H9 (cell line): ENCODE data around the gene SENP2. TPM values are rescaled to one million over a fixed set of nuclear protein-coding genes. Genes with fewer than 3 reads are reported as not detected.
A peak's percentile ranks its signal among the peaks of the same experiment; 100 is the strongest.

Experiments used
- DNase-seq: peaks from one replicate; pipeline ENCODE4 v3.0.0-alpha.2; 2017
- H2AFZ ChIP-seq: one replicate; pipeline ENCODE4 v1.6.1; 2013; ENCODE audit warnings: mild to moderate bottlenecking, low read length, control low read depth, moderate library complexity
- H2AK5ac ChIP-seq: 2 replicates; pipeline ENCODE4 v1.6.1; 2013; ENCODE audit warnings: low read length, control low read depth, mixed read lengths; ENCODE audit not compliant: insufficient read length
- H2BK120ac ChIP-seq: one replicate; pipeline ENCODE4 v1.6.1; 2013; ENCODE audit warnings: low read depth, mild to moderate bottlenecking, low read length, control low read depth, inconsistent platforms; ENCODE audit not compliant: poor library complexity, severe bottlenecking
- H2BK12ac ChIP-seq: 2 replicates; pipeline ENCODE4 v1.6.1; 2013; ENCODE audit warnings: low read length, control low read depth, mixed read lengths, low read depth; ENCODE audit not compliant: insufficient read length
- H2BK15ac ChIP-seq: 2 replicates; pipeline ENCODE4 v1.6.1; 2013; ENCODE audit warnings: low read depth, low read length, control low read depth
- H2BK20ac ChIP-seq: one replicate; pipeline ENCODE4 v1.6.1; 2013; ENCODE audit warnings: low read depth, mild to moderate bottlenecking, low read length, control low read depth, inconsistent platforms; ENCODE audit not compliant: poor library complexity, severe bottlenecking
- H2BK5ac ChIP-seq: 2 replicates; pipeline ENCODE4 v1.6.1; 2013; ENCODE audit warnings: low read length, control low read depth, mixed read lengths; ENCODE audit not compliant: insufficient read length
- H3K14ac ChIP-seq: 2 replicates; pipeline ENCODE4 v1.6.1; 2013; ENCODE audit warnings: low read length, control low read depth; ENCODE audit not compliant: insufficient read depth
- H3K18ac ChIP-seq: 2 replicates; pipeline ENCODE4 v1.6.1; 2013; ENCODE audit warnings: low read depth, mild to moderate bottlenecking, mixed read lengths, low read length, control low read depth; ENCODE audit not compliant: insufficient read length
- H3K23ac ChIP-seq: 2 replicates; pipeline ENCODE4 v1.6.1; 2013; ENCODE audit warnings: low read length, control low read depth, mixed read lengths, low read depth; ENCODE audit not compliant: insufficient read length
- H3K23me2 ChIP-seq: 2 replicates; pipeline ENCODE4 v1.6.1; 2013; ENCODE audit warnings: low read depth, mild to moderate bottlenecking, mixed read lengths, low read length, control low read depth; ENCODE audit not compliant: insufficient read length, poor library complexity, severe bottlenecking
- H3K27ac ChIP-seq: 2 replicates; pipeline ENCODE4 v1.5.1; 2013; ENCODE audit warnings: low read length, control low read depth, mixed read lengths, low read depth; ENCODE audit not compliant: insufficient read length
- H3K27me3 ChIP-seq: 2 replicates; pipeline ENCODE4 v1.6.1; 2013; ENCODE audit warnings: low read length, control low read depth, inconsistent platforms; ENCODE audit not compliant: insufficient read depth
- H3K4ac ChIP-seq: 2 replicates; pipeline ENCODE4 v1.6.1; 2013; ENCODE audit warnings: low read depth, mild to moderate bottlenecking, control low read depth, inconsistent platforms, low read length, moderate library complexity
- H3K4me1 ChIP-seq: 2 replicates; pipeline ENCODE4 v1.6.1; 2013; ENCODE audit warnings: low read length, control low read depth, inconsistent platforms; ENCODE audit not compliant: insufficient read depth
- H3K4me2 ChIP-seq: 2 replicates; pipeline ENCODE4 v1.6.1; 2013; ENCODE audit warnings: low read length, control low read depth, mixed read lengths; ENCODE audit not compliant: insufficient read length, insufficient read depth
- H3K56ac ChIP-seq: 2 replicates; pipeline ENCODE4 v1.6.1; 2013; ENCODE audit warnings: low read depth, mild to moderate bottlenecking, mixed read lengths, low read length, control low read depth; ENCODE audit not compliant: insufficient read length
- H3K79me1 ChIP-seq: 2 replicates; pipeline ENCODE4 v1.6.1; 2013; ENCODE audit warnings: low read depth, mild to moderate bottlenecking, moderate library complexity, low read length, control low read depth, inconsistent platforms; ENCODE audit not compliant: insufficient read depth, poor library complexity, severe bottlenecking
- H3K79me2 ChIP-seq: 2 replicates; pipeline ENCODE4 v1.6.1; 2013; ENCODE audit warnings: low read length, control low read depth, inconsistent platforms; ENCODE audit not compliant: insufficient read depth
- H3K9ac ChIP-seq: 2 replicates; pipeline ENCODE4 v1.6.1; 2013; ENCODE audit warnings: low read length, control low read depth, mixed read lengths; ENCODE audit not compliant: insufficient read length; ENCODE audit errors: extremely low read depth
- H3K9me3 ChIP-seq: one replicate; pipeline ENCODE4 v1.6.1; 2013; ENCODE audit warnings: low read depth, low read length, inconsistent platforms; ENCODE audit not compliant: control insufficient read depth
- H3T11ph ChIP-seq: one replicate; pipeline ENCODE4 v1.6.1; 2013; ENCODE audit warnings: mild to moderate bottlenecking, low read length, control low read depth, inconsistent platforms
- H4K20me1 ChIP-seq: one replicate; pipeline ENCODE4 v1.6.1; 2013; ENCODE audit not compliant: control insufficient read depth, insufficient read length, insufficient read depth
- H4K5ac ChIP-seq: 2 replicates; pipeline ENCODE4 v1.6.1; 2013; ENCODE audit warnings: low read depth, mild to moderate bottlenecking, mixed read lengths, low read length, control low read depth; ENCODE audit not compliant: insufficient read length
- H4K8ac ChIP-seq: replicated peaks from 2 replicates; pipeline ENCODE4 v1.6.1; 2013; ENCODE audit warnings: low read length, control low read depth, mixed read lengths, low read depth; ENCODE audit not compliant: insufficient read length
- H4K91ac ChIP-seq: 2 replicates; pipeline ENCODE4 v1.6.1; 2013; ENCODE audit warnings: low read depth, mild to moderate bottlenecking, moderate library complexity, mixed read lengths, low read length, control low read depth; ENCODE audit not compliant: insufficient read length
- H3K27ac Mint-ChIP-seq, 3 experiments: 2 replicates in 2 of 3; 3 replicates in 1 of 3; pipeline ENCODE4 v1.8.0; 2020 to 2021; ENCODE audit warnings: mixed read lengths in 3 of 3, mild to moderate bottlenecking in 1 of 3, moderate library complexity in 1 of 3
- H3K27me3 Mint-ChIP-seq: 2 replicates; pipeline ENCODE4 v1.8.0; 2021; ENCODE audit warnings: low read depth, mild to moderate bottlenecking, moderate library complexity, mixed read lengths
- H3K36me3 Mint-ChIP-seq, 3 experiments: 2 replicates in 2 of 3; 3 replicates in 1 of 3; pipeline ENCODE4 v1.8.0; 2020 to 2021; ENCODE audit warnings: low read depth in 3 of 3, mixed read lengths in 3 of 3; ENCODE audit not compliant: insufficient read depth in 1 of 3
- H3K4me1 Mint-ChIP-seq, 2 experiments: 2 replicates each; pipeline ENCODE4 v1.8.0; 2020; ENCODE audit warnings: mixed read lengths in 2 of 2
- H3K4me3 Mint-ChIP-seq, 2 experiments: 2 replicates in 1 of 2; 3 replicates in 1 of 2; pipeline ENCODE4 v1.8.0; 2020 to 2021; ENCODE audit warnings: mild to moderate bottlenecking in 2 of 2, mixed read lengths in 2 of 2, moderate library complexity in 1 of 2
- H3K9me3 Mint-ChIP-seq, 2 experiments: 2 replicates in 1 of 2; 3 replicates in 1 of 2; pipeline ENCODE4 v1.8.0; 2020; ENCODE audit warnings: mild to moderate bottlenecking in 2 of 2, mixed read lengths in 2 of 2, moderate library complexity in 1 of 2
- WGBS: extraction: QIAGEN DNeasy Blood & Tissue Kit; methylation state at CpG from one replicate; pipeline ENCODE4 v1.1.7; 2013; ENCODE audit warnings: missing lambda C conversion rate, low lambda C conversion rate, mixed read lengths; ENCODE audit not compliant: insufficient read length; ENCODE audit errors: extremely low coverage; 5-methylcytosine and 5-hydroxymethylcytosine counted together
- total RNA-seq: library from RNA; stranded (reverse); gene quantifications from 2 replicates; pipeline ENCODE4 v1.2.1, GENCODE V29; 2021
- TF ChIP-seq, protein P1 (sequence below): fragments of 200-600 bp; sonication (generic); conservative IDR thresholded peaks from 3 replicates; pipeline ENCODE4 v1.8.0; 2021; ENCODE audit warnings: antibody characterized with exemption, mild to moderate bottlenecking

The SENP2 gene
- total RNA-seq, 1 experiment from 2014 or later, result 90.1 TPM

DNA sequence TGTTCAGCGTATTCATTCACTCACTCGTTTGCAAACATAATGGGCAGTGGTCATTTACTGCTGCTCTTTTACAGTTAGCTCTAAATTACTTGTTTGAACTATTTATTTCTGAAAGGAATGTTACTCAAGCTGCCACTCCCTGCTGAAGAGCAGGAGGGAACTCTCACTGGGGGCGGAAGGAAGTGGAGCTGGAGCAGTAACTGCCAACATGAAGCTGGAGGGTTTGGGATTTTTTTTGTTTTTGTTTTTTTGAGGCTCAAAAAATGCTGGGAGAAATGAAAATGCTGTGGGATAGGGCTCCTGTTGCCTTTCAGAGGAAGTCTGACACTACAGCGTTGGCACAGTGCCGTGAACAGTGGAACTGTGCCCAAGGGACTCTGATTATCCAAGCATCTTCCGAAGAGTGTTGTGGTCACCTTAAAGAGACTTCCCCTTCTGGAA lies 44.1 kb downstream of the SENP2 start:
- no peaks in the 10 kb centered on the region for H4K20me1 ChIP-seq
- H3K4ac ChIP-seq, result no peak overlapping the region
- no peaks in the 10 kb centered on the region for H3K9me3 ChIP-seq
- H2BK120ac ChIP-seq, result no peak overlapping the region
- no peak overlapping the region for H3K14ac ChIP-seq
- H2BK5ac ChIP-seq, result no peak overlapping the region
- no peak overlapping the region for H3K18ac ChIP-seq
- no peak overlapping the region for H2AK5ac ChIP-seq
- Mint-ChIP-seq H3K27me3 (no peaks in the 10 kb centered on the region), H3K27ac (peak overlapping the region in 1 of 3 experiments; percentile 57; a peak in 3 of 7 replicates), H3K36me3 (peaks cover 31 to 65% (median 55%) of the 10 kb centered on the region in 3 experiments), H3K4me3 (no peak overlapping the region), H3K9me3 (no peaks in the 10 kb centered on the region; a peak in 1 of 5 replicates), H3K4me1 (no peaks in the 10 kb centered on the region)
- no peak overlapping the region for H2BK12ac ChIP-seq
- DNase-seq, result no peak
- no peak overlapping the region for H2BK20ac ChIP-seq
- TF ChIP-seq, protein P1, sequence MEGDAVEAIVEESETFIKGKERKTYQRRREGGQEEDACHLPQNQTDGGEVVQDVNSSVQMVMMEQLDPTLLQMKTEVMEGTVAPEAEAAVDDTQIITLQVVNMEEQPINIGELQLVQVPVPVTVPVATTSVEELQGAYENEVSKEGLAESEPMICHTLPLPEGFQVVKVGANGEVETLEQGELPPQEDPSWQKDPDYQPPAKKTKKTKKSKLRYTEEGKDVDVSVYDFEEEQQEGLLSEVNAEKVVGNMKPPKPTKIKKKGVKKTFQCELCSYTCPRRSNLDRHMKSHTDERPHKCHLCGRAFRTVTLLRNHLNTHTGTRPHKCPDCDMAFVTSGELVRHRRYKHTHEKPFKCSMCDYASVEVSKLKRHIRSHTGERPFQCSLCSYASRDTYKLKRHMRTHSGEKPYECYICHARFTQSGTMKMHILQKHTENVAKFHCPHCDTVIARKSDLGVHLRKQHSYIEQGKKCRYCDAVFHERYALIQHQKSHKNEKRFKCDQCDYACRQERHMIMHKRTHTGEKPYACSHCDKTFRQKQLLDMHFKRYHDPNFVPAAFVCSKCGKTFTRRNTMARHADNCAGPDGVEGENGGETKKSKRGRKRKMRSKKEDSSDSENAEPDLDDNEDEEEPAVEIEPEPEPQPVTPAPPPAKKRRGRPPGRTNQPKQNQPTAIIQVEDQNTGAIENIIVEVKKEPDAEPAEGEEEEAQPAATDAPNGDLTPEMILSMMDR, result no peak
- no peak overlapping the region for H3K27ac ChIP-seq
- no peak overlapping the region for H3K9ac ChIP-seq
- no peak overlapping the region for H4K8ac ChIP-seq
- no peak overlapping the region for H3K4me2 ChIP-seq
- H3K23ac ChIP-seq, result no peak overlapping the region
- no peaks in the 10 kb centered on the region for H3K27me3 ChIP-seq
- H3K79me2 ChIP-seq, result no peaks in the 10 kb centered on the region
- no peak overlapping the region for H2AFZ ChIP-seq
- H3T11ph ChIP-seq, result no peak overlapping the region
- H3K4me1 ChIP-seq, result no peaks in the 10 kb centered on the region
- no peaks in the 10 kb centered on the region for H3K23me2 ChIP-seq
- H3K79me1 ChIP-seq, result no peaks in the 10 kb centered on the region
- no peak overlapping the region for H2BK15ac ChIP-seq
- WGBS, result no CpG with 5 or more reads among the region's 6 CpGs
- no peak overlapping the region for H4K91ac ChIP-seq
- no peak overlapping the region for H3K56ac ChIP-seq
- H4K5ac ChIP-seq, result no peak overlapping the region
